HepG2 (cell line): Measurements from ENCODE around the gene CCL17. TPM values are rescaled to one million over a fixed set of nuclear protein-coding genes. Genes with fewer than 3 reads are reported as not detected.

Experiments
- DNMT3B ChIP-seq: conservative IDR thresholded peaks from 2 replicates; pipeline ENCODE4 v1.6.1; 2016; ENCODE audit warnings: missing biosample characterization, control low read depth
- E2F1 ChIP-seq: sonication (generic); formaldehyde crosslinking; IDR thresholded peaks from 2 replicates; pipeline ENCODE4 v1.5.0; 2020; ENCODE audit warnings: missing genetic modification reagents
- ELF4 ChIP-seq: sonication (generic); formaldehyde crosslinking; IDR thresholded peaks from 2 replicates; pipeline ENCODE4 v1.5.0; 2020; ENCODE audit warnings: missing genetic modification reagents, mild to moderate bottlenecking, moderate library complexity, borderline replicate concordance
- GMEB1 ChIP-seq: sonication (generic); formaldehyde crosslinking; IDR thresholded peaks from 2 replicates; pipeline ENCODE4 v1.5.1; 2020; ENCODE audit warnings: missing genetic modification reagents, mild to moderate bottlenecking, borderline replicate concordance
- HBP1 ChIP-seq: IDR thresholded peaks from 2 replicates; pipeline ENCODE4 v1.6.1; 2016; ENCODE audit warnings: low read depth, control low read depth
- JUN ChIP-seq: sonication (generic); formaldehyde crosslinking; IDR thresholded peaks from 2 replicates; pipeline ENCODE4 v1.4.0; 2020; ENCODE audit warnings: mild to moderate bottlenecking, missing genetic modification reagents
- KDM3A ChIP-seq: IDR thresholded peaks from 2 replicates; pipeline ENCODE4 v1.6.1; 2018; ENCODE audit warnings: low read depth, missing compliant biosample characterization
- NFYB ChIP-seq: sonication (generic); formaldehyde crosslinking; IDR thresholded peaks from 2 replicates; pipeline ENCODE4 v1.4.0; 2020; ENCODE audit warnings: missing genetic modification reagents
- RARA ChIP-seq: IDR thresholded peaks from 2 replicates; pipeline ENCODE4 v1.6.1; 2016; ENCODE audit warnings: missing genetic modification reagents, missing compliant biosample characterization
- SALL1 ChIP-seq: sonication (generic); formaldehyde crosslinking; IDR thresholded peaks from 2 replicates; pipeline ENCODE4 v1.8.0; 2022; ENCODE audit warnings: mild to moderate bottlenecking, missing genetic modification reagents
- SIX4 ChIP-seq: sonication (generic); formaldehyde crosslinking; IDR thresholded peaks from 2 replicates; pipeline ENCODE4 v1.4.0; 2020; ENCODE audit warnings: missing genetic modification reagents
- SP2 ChIP-seq: sonication (generic); formaldehyde crosslinking; IDR thresholded peaks from 2 replicates; pipeline ENCODE4 v1.5.1; 2020; ENCODE audit warnings: mild to moderate bottlenecking, missing genetic modification reagents
- TBX2 ChIP-seq: sonication (generic); formaldehyde crosslinking; IDR thresholded peaks from 2 replicates; pipeline ENCODE4 v1.5.0; 2020; ENCODE audit warnings: missing genetic modification reagents, mild to moderate bottlenecking, borderline replicate concordance
- TRIM22 ChIP-seq: fragments of 450-650 bp; IDR thresholded peaks from 2 replicates; pipeline ENCODE4 v1.6.1; 2017
- ZBTB33 ChIP-seq: sonication (generic); formaldehyde crosslinking; IDR thresholded peaks from 2 replicates; pipeline ENCODE4 v1.4.0; 2020; ENCODE audit warnings: missing genetic modification reagents
- ZKSCAN5 ChIP-seq: sonication (generic); formaldehyde crosslinking; IDR thresholded peaks from 2 replicates; pipeline ENCODE4 v1.5.1; 2020; ENCODE audit warnings: mild to moderate bottlenecking, missing genetic modification reagents
- ZNF468 ChIP-seq: sonication (generic); formaldehyde crosslinking; IDR thresholded peaks from 2 replicates; pipeline ENCODE4 v1.8.0; 2022; ENCODE audit warnings: mild to moderate bottlenecking, moderate library complexity, missing genetic modification reagents
- ZNF550 ChIP-seq: sonication (generic); formaldehyde crosslinking; IDR thresholded peaks from 2 replicates; pipeline ENCODE4 v1.4.0; 2020; ENCODE audit warnings: mild to moderate bottlenecking, missing genetic modification reagents, borderline replicate concordance
- ZNF570 ChIP-seq: sonication (generic); formaldehyde crosslinking; IDR thresholded peaks from 2 replicates; pipeline ENCODE4 v1.4.0; 2020; ENCODE audit warnings: mild to moderate bottlenecking, missing genetic modification reagents, borderline replicate concordance
- ZNF749 ChIP-seq: sonication (generic); formaldehyde crosslinking; IDR thresholded peaks from 2 replicates; pipeline ENCODE4 v1.8.0; 2022; ENCODE audit warnings: mild to moderate bottlenecking, missing genetic modification reagents, moderate library complexity, borderline replicate concordance
- ZNF790 ChIP-seq: sonication (generic); formaldehyde crosslinking; IDR thresholded peaks from 2 replicates; pipeline ENCODE4 v1.8.0; 2022; ENCODE audit warnings: missing genetic modification reagents, mild to moderate bottlenecking, borderline replicate concordance
- ZNF841 ChIP-seq: sonication (generic); formaldehyde crosslinking; IDR thresholded peaks from 2 replicates; pipeline ENCODE4 v1.8.1; 2023; ENCODE audit warnings: missing genetic modification reagents, borderline replicate concordance
- polyA plus RNA-seq, 8 experiments: library from polyadenylated mRNA; depleted of rRNA in 3 of 8; stranded (reverse) in 7 of 8; unstranded in 1 of 8; fragments of >200 nt; fragmentation: Illumina TruSeq in 4 of 8; extraction: Trizol in 4 of 8; gene quantifications; 2 replicates each; pipeline versions ENCODE4 v1.2.1 to v1.2.3, GENCODE V29; 2011 to 2016; ENCODE audit warnings: low read depth in 4 of 8, missing spikeins in 1 of 8, mixed read lengths in 1 of 8; ENCODE audit not compliant: insufficient read depth in 1 of 8
- total RNA-seq, 5 experiments: library from RNA; depleted of rRNA; stranded (reverse); fragments of >200 nt; fragmentation: Illumina TruSeq; extraction: Trizol; gene quantifications; 2 replicates each; pipeline ENCODE4 v1.2.3, GENCODE V29; 2016; ENCODE audit warnings: low read depth in 1 of 5

Gene CCL17
- total and polyA plus RNA-seq, 2 of the 13 experiments (the other 11 are each of a cell fraction or from before 2014, with no cell fraction given), result not detected

GRCh38 chr16:57447186-57447962, 42.8 kb downstream of the CCL17 start, which contains the start of the genes CIAPIN1 and COQ9 (continued):
- TF ChIP-seq NFYB (CRISPR knock-in tag) (no peak; the same call in none of the 2 replicates), JUN (CRISPR knock-in tag) (peak; percentile 79; the same call in 1 of the 2 replicates), SP2 (CRISPR knock-in tag) (peak; percentile 72), ZNF841 (peak; percentile 85; the same call in 1 of the 2 replicates), ZNF749 (CRISPR knock-in tag) (no peak; the same call in 1 of the 2 replicates), KDM3A (CRISPR knock-in tag) (peak; percentile 95), RARA (CRISPR knock-in tag) (no peak), HBP1 (CRISPR knock-in tag) (no peak; the same call in 1 of the 2 replicates), ZBTB33 (CRISPR knock-in tag) (peak; percentile 22; the same call in 1 of the 2 replicates), TRIM22 (no peak), SALL1 (CRISPR knock-in tag) (peak; percentile 89), TBX2 (CRISPR knock-in tag) (peak; percentile 79; the same call in 1 of the 2 replicates), ZNF550 (CRISPR knock-in tag) (no peak), DNMT3B (CRISPR knock-in tag) (0 out of 2 replicates have a peak, but pooled peaks have one; percentile 10), SIX4 (CRISPR knock-in tag) (peak; percentile 62; the same call in 1 of the 2 replicates), ZNF790 (CRISPR knock-in tag) (peak; percentile 87; the same call in 1 of the 2 replicates), ZKSCAN5 (no peak), E2F1 (CRISPR knock-in tag) (peak; percentile 73), ZNF570 (no peak; the same call in 1 of the 2 replicates), ELF4 (0 out of 2 replicates have a peak, but pooled peaks have one; percentile 75), GMEB1 (CRISPR knock-in tag) (peak; percentile 99), ZNF468 (CRISPR knock-in tag) (no peak)
